Adipocyte (in vitro differentiated cells): Measurements from ENCODE around the gene RIMS4.
"Not testable (repeated sequence)": the region's sequence is repeated elsewhere in the genome, so short reads cannot be mapped to it uniquely, and the experiment has no call there.

ENCODE experiments used
- DNase-seq: peaks from one replicate; pipeline ENCODE4 v3.0.0-alpha.2; 2015; ENCODE audit warnings: low read depth
- H3K27me3 ChIP-seq: replicated peaks from 2 replicates; pipeline ENCODE4 v1.7.0; 2013; ENCODE audit warnings: mild to moderate bottlenecking, low read length, moderate library complexity; ENCODE audit not compliant: control insufficient read depth, insufficient read depth
- H3K36me3 ChIP-seq: 2 replicates; pipeline ENCODE4 v1.7.0; 2013; ENCODE audit warnings: low read length, mild to moderate bottlenecking, moderate library complexity; ENCODE audit not compliant: control insufficient read depth, insufficient read depth, severe bottlenecking
- H3K4me1 ChIP-seq: 2 replicates; pipeline ENCODE4 v1.7.0; 2013; ENCODE audit warnings: mild to moderate bottlenecking, low read length, moderate library complexity; ENCODE audit not compliant: control insufficient read depth, insufficient read depth
- H3K4me3 ChIP-seq: 2 replicates; pipeline ENCODE4 v1.7.0; 2013; ENCODE audit warnings: mild to moderate bottlenecking, low read length, moderate library complexity
- H3K9ac ChIP-seq: 2 replicates; pipeline ENCODE4 v1.7.0; 2013; ENCODE audit warnings: mild to moderate bottlenecking, low read length, moderate library complexity
- H3K9me3 ChIP-seq: 2 replicates; pipeline ENCODE4 v1.7.0; 2013; ENCODE audit warnings: mild to moderate bottlenecking, low read length, moderate library complexity; ENCODE audit not compliant: control insufficient read depth

Gene RIMS4

GRCh38 chr20:44829688-44830087, 19.3 kb upstream of the RIMS4 start:
- Histone ChIP-seq H3K4me3 (no peak overlapping the region), H3K9me3 (peaks cover 19% of the 10 kb centered on the region), H3K36me3 (no peaks in the 10 kb centered on the region), H3K9ac (no peak overlapping the region), H3K4me1 (peaks cover under 1% of the 10 kb centered on the region), H3K27me3 (peaks cover 33% of the 10 kb centered on the region)
- no peak for DNase-seq

GRCh38 chr20:44828640-44829039, 18.3 kb upstream of the RIMS4 start:
- DNase-seq, result no peak
- H3K9me3 ChIP-seq, result peaks cover 18% of the 10 kb centered on the region

GRCh38 chr20:44827401-44827800, 17.1 kb upstream of the RIMS4 start:
- peaks cover 14% of the 10 kb centered on the region for H3K9me3 ChIP-seq
- H3K36me3 ChIP-seq, result no peaks in the 10 kb centered on the region
- no peak overlapping the region for H3K4me3 ChIP-seq
- no peaks in the 10 kb centered on the region for H3K4me1 ChIP-seq
- H3K27me3 ChIP-seq, result peaks cover 41% of the 10 kb centered on the region
- DNase-seq, result no peak
- no peak overlapping the region for H3K9ac ChIP-seq

More at GRCh38 chr20:44828640-44829039, 18.3 kb upstream of the RIMS4 start:
- Histone ChIP-seq H3K27me3 (peaks cover 41% of the 10 kb centered on the region), H3K36me3 (no peaks in the 10 kb centered on the region), H3K4me1 (no peaks in the 10 kb centered on the region), H3K9ac (no peak overlapping the region), H3K4me3 (no peak overlapping the region)

GRCh38 chr20:44821576-44821975, 11.2 kb upstream of the RIMS4 start:
- H3K4me1 ChIP-seq, H3K9ac ChIP-seq, DNase-seq, H3K4me3 ChIP-seq, H3K9me3 ChIP-seq, H3K36me3 ChIP-seq: not testable (repeated sequence)
- H3K27me3 ChIP-seq, result peaks cover 32% of the 10 kb centered on the region

- Histone ChIP-seq H3K27me3 (peaks cover 33% of the 10 kb centered on the region), H3K4me1 (no peaks in the 10 kb centered on the region), H3K4me3 (no peak overlapping the region), H3K9me3 (no peaks in the 10 kb centered on the region), H3K36me3 (no peaks in the 10 kb centered on the region), H3K9ac (no peak overlapping the region)
- DNase-seq, result no peak
Measured at GRCh38 chr20:44819936-44820335, 9.6 kb upstream of the RIMS4 start.

GRCh38 chr20:44817143-44817910, 7.0 kb upstream of the RIMS4 start:
- Histone ChIP-seq H3K4me3 (no peak overlapping the region), H3K9ac (no peak overlapping the region), H3K27me3 (peaks cover 33% of the 10 kb centered on the region), H3K9me3 (peaks cover 5% of the 10 kb centered on the region), H3K36me3 (no peaks in the 10 kb centered on the region), H3K4me1 (no peaks in the 10 kb centered on the region)
- no peak for DNase-seq

- Histone ChIP-seq H3K9ac (no peak overlapping the region), H3K4me1 (no peaks in the 10 kb centered on the region), H3K27me3 (peaks cover 51% of the 10 kb centered on the region), H3K9me3 (peaks cover 18% of the 10 kb centered on the region), H3K4me3 (no peak overlapping the region), H3K36me3 (no peaks in the 10 kb centered on the region)
- no peak for DNase-seq
Measured at GRCh38 chr20:44814937-44815336, 4.6 kb upstream of the RIMS4 start.

- no peak for DNase-seq
- Histone ChIP-seq H3K4me3 (no peak overlapping the region), H3K9ac (no peak overlapping the region), H3K9me3 (peaks cover 18% of the 10 kb centered on the region), H3K27me3 (peaks cover 47% of the 10 kb centered on the region), H3K4me1 (peaks cover 9% of the 10 kb centered on the region), H3K36me3 (no peaks in the 10 kb centered on the region)
Measured at GRCh38 chr20:44811150-44811685, 872 bp upstream of the RIMS4 start.

GRCh38 chr20:44810061-44810390, 320 bp downstream of the RIMS4 start:
- Histone ChIP-seq H3K9ac (no peak overlapping the region), H3K4me3 (no peak overlapping the region), H3K27me3 (peaks cover 47% of the 10 kb centered on the region), H3K4me1 (peaks cover 9% of the 10 kb centered on the region), H3K36me3 (no peaks in the 10 kb centered on the region), H3K9me3 (peaks cover 18% of the 10 kb centered on the region)
- no peak for DNase-seq

- Histone ChIP-seq H3K27me3 (peaks cover 48% of the 10 kb centered on the region), H3K4me1 (peaks cover 9% of the 10 kb centered on the region), H3K9ac (no peak overlapping the region), H3K9me3 (peaks cover 18% of the 10 kb centered on the region), H3K4me3 (no peak overlapping the region), H3K36me3 (no peaks in the 10 kb centered on the region)
- no peak for DNase-seq
Measured at GRCh38 chr20:44809380-44810060, 826 bp downstream of the RIMS4 start.

- no peak for DNase-seq
- H3K9ac ChIP-seq, result no peak overlapping the region
- no peaks in the 10 kb centered on the region for H3K36me3 ChIP-seq
- H3K4me3 ChIP-seq, result no peak overlapping the region
- peaks cover 9% of the 10 kb centered on the region for H3K4me1 ChIP-seq
- H3K9me3 ChIP-seq, result peaks cover 17% of the 10 kb centered on the region
- H3K27me3 ChIP-seq, result peaks cover 57% of the 10 kb centered on the region
Measured at GRCh38 chr20:44807684-44808056, 2.7 kb downstream of the RIMS4 start.
